ENCODE measurements around the gene PIGBOS1.
"Not testable (repeated sequence)": the region's sequence is repeated elsewhere in the genome, so short reads cannot be mapped to it uniquely, and the experiment has no call there.

PIGBOS1 gene

GRCh38 chr15:55290528-55291057 lies 28.3 kb downstream of the PIGBOS1 start:
- DNase-seq (ENCODE audit: low read depth) = peak; percentile 52

- DNase-seq (ENCODE audit: low read depth) = peak; percentile 32
These were observed 29.0 kb downstream of the PIGBOS1 start, which contains the start of gene RAB27A for GRCh38 chr15:55289746-55290527. Gene RAB27A, minus strand, starts transcription at chr15:55289813. Its CDS starts 54,879 bp downstream, at chr15:55234934.

- DNase-seq (ENCODE audit: low read depth) = no peak
These were observed 29.7 kb downstream of the PIGBOS1 start for GRCh38 chr15:55289011-55289745.

- no peak for DNase-seq (ENCODE audit: low read depth)
These were observed 30.8 kb downstream of the PIGBOS1 start for GRCh38 chr15:55288006-55288717.

- DNase-seq (ENCODE audit: low read depth) = not testable (repeated sequence)
These were observed 32.3 kb downstream of the PIGBOS1 start for GRCh38 chr15:55286442-55287189.

- no peak for DNase-seq (ENCODE audit: low read depth)
These were observed 34.5 kb downstream of the PIGBOS1 start for GRCh38 chr15:55284426-55284825.

- DNase-seq (ENCODE audit: low read depth) = no peak
These were observed 35.4 kb downstream of the PIGBOS1 start for GRCh38 chr15:55283379-55284147.

GRCh38 chr15:55282284-55282833 lies 36.6 kb downstream of the PIGBOS1 start:
- DNase-seq (ENCODE audit: low read depth) = peak; percentile 62

- no peak for DNase-seq (ENCODE audit: low read depth)
These were observed 37.2 kb downstream of the PIGBOS1 start for GRCh38 chr15:55281517-55282228.

- DNase-seq (ENCODE audit: low read depth) = not testable (repeated sequence)
These were observed 38.3 kb downstream of the PIGBOS1 start for GRCh38 chr15:55280589-55280988.

GRCh38 chr15:55279746-55280351 lies 39.1 kb downstream of the PIGBOS1 start:
- peak; percentile 73 for DNase-seq (ENCODE audit: low read depth)

- DNase-seq (ENCODE audit: low read depth) = no peak
These were observed 39.7 kb downstream of the PIGBOS1 start for GRCh38 chr15:55279100-55279745.

GRCh38 chr15:55277715-55278114 lies 41.2 kb downstream of the PIGBOS1 start:
- DNase-seq (ENCODE audit: low read depth) = no peak

GRCh38 chr15:55277116-55277564 lies 41.8 kb downstream of the PIGBOS1 start:
- DNase-seq (ENCODE audit: low read depth) = no peak

- no peak for DNase-seq (ENCODE audit: low read depth)
These were observed 42.6 kb downstream of the PIGBOS1 start for GRCh38 chr15:55276324-55276723.

GRCh38 chr15:55270291-55270690 lies 48.6 kb downstream of the PIGBOS1 start:
- DNase-seq (ENCODE audit: low read depth) = no peak

GRCh38 chr15:55268176-55268695 lies 50.7 kb downstream of the PIGBOS1 start:
- DNase-seq (ENCODE audit: low read depth) = no peak

GRCh38 chr15:55267401-55268175 lies 51.3 kb downstream of the PIGBOS1 start:
- no peak for DNase-seq (ENCODE audit: low read depth)

Measured in GM04504 (cell line).